Activated T-cell treated with anti-CD3 and anti-CD28 coated beads for 48 hours (primary cell): ENCODE results near the gene GET4.
A peak's percentile ranks its signal among the peaks of the same experiment; 100 is the strongest.
"Not testable (repeated sequence)": the region's sequence is repeated elsewhere in the genome, so short reads cannot be mapped to it uniquely, and the experiment has no call there.

ENCODE experiments used
- DNase-seq: peaks from one replicate; pipeline ENCODE4 v3.0.0-alpha.2; 2020; ENCODE audit warnings: low read depth

GET4 gene

DNA sequence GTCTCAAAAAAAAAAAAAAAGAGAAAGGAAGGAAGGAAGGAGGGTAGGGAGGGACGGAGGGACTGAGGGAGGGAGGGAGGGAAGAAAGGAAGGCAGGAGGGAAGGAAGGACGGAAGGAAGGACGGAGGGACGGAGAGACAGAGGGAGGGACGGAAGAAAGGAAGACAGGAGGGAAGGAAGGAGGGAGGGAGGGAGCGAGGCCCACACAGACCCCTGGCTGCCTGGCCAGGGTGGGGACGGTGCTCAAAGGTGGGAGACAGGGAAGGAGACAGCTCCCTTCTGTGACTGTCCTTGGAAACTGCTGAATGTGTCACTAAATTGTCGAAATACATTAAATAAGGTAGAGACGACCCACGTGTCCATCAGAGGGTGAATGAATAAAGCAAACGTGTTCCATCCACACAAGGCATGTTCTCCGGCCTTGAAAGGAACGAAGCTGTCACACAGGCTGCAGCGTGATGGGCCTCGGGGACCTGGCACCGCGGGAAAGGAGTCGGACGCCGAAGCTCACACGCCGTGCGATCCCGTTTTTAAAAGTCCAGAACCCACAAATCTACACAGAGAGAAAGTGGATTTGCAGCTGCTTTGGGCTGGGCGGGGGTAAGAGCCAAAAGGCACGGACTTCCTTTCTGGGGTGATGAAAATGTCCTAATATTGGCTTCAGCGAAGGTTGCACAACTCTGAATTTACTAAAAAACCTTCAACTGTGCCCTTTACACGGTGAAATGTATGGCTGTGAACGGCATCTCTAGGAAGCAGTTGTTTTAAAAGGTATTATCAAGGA is 54.8 kb downstream of the GET4 start:
- no peak for DNase-seq

DNA sequence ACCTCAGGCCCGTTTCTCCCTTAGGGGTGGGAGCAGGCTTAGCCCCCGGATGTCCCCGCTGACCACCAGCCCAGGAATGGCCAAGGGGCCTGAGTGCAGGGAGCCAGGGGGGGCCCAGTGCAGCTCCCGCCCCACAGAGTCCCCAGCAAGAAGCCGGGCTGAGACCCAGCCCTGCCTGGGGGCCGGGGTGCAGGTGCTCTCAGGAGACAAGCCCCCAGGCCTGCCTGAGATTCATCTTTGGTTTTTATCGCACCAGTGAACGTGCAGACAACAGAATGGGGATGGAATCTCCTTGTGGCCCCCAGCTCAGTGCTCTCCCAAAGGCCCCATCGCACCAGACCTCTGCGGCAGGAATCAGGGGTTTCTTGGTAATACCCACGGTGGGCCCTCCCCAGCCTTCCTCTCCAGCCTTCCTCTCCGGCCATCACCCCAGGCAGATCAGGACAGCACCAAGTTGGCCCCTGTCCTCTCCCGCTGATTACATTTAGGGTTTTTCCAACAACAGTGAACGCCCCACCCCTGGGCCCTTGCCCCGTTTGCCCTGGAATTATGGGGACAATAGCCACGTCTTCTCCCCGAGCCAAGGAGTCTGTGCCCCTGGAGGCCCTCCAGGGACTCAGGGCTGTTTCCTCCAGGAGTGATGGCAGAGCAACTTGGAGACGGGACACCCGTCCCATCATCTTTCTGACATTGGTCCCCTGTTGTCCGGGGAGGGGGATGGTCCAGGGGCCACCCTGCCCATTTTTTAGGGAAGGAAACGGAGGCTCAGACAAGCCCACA is 55.7 kb downstream of the GET4 start:
- no peak for DNase-seq

DNA sequence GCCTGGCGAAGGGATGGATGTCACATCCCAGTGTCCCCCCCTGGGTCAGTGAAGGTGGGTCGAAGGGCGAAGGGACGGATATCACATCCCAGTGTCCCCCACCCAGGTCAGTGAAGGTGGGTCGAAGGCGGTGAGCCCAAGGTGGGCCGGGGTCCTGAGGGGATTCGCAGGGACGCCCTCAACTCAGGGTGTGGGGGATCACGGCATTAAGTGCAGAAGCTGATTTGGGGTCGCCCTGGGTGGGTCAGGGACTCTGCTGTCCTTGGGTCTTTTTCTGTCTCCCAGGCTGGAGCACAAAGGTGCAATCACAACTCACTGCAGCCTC is 56.3 kb downstream of the GET4 start:
- no peak for DNase-seq

DNA sequence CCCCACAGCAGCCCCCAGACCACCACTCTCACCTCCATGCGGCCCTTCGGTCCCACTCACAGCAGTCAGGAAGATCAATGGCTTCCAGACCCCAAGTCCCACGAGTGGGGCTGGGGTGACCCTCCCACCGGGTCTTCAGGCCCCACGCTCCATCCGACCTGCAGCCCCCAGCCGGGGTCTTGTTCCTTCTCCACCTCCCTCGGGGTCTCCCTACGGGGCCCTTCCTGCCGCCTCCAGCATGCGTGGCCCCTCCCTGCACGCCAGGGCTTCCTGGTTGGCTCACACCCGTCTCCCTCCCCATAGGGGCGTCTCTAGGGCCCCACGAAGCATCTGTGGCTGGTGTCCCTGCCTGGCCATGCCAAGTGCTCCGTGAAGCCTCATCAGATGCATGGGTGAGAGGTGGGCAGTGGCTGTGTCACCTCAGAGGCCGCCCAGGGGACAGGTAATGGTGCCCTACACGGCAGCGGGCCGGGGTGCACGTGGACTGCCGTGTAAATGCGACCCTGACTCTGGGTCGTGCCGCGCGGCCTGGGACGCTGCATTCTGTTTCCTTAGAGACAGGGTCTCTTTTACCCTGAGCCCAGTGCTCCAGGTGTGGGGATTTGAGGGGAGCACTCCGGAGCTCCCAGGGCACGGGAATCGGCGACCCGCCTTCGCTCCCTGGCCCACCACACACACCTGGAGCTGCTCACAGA is 58.3 kb downstream of the GET4 start:
- DNase-seq, result no peak

DNA sequence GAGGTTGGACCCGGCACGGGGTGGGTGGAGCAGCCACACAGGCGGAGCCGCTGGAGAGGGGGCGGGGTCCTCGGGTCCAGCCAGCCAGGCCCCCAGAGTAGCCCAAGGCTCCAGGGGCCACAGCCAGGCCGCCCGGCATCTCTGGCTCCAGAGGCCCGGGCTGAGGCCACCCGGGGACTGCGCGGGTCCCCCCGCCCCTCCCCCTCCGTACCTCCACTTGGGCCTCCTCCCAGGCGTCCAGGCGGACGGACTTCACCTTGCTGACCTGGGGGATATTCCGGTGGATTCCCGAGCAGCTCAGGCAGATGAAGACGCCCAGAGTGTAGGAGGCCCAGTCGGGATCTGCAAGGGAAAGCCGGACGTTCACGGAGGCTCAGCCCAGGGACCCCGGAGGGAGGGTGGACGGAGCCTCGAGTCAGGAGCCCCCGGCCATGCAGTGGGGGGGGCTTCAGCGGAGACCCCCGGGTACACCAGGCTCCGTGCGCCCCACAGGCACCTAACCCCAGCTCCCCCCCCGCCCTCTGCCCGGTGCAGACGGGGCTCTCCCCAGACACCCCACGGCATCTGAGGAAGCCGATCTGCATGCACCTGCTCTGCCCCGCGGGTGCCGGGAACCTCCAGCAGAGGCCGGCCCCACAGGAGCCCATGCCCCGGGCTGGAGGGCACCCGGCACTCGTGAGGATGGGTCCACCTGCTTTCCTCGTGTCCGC is 59.0 kb downstream of the GET4 start:
- no peak for DNase-seq

DNA sequence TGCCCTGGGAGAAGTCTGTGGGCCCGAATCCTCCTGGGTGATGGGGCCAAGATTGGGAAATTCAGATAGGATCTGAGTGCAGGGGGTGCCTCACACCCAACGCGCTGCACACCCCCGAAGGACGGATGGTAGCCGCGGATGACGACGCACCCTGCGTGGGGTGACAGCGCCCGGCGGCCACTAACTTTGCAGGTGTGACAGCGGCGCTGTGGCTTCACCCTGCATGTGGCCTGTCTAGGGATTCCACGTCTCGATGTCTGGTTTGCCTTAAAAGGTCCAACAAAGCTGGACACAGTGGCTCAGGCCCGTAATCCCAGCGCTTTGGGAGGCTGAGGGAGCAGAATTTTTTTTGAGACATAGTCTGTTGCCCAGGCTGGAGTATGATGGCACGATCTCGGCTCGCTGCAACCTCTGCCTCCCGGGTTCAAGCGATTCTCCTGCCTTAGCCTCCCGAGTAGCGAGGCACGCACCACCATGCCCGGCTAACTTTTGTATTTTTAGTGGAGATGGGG is 59.6 kb downstream of the GET4 start:
- DNase-seq, result no peak

DNA sequence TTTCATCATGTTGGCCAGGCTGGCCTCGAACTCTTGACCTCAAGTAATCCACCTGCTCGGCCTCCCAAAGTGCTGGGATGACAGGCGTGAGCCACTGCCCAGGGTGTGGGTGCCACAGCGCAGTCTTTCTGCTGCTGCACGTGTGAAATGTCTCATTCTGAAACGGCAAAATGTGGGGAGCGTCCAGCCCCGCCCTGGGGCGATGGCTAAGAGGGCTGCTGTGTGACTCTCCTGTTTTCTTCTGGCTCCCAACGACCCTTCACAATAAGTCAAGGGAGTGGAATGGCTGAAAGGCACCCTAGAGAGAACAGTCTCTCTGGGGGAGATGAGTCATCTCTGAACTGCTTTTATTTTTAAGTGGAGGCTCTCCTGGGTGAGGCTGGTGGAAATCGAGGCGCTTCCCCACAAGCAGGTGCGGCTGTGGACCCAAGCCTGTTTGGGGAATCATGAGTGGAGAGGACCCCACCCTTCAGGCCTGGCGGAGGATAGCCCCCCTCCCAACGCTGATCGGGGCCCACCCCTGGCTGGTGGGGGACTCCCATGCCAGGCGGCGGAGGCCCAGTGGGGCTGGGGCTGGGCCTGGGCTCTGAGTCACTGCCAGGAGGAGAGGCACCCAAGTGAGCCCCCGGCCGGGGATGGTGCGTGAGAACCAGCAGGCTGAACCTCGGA is 60.2 kb downstream of the GET4 start:
- peak; percentile 48 for DNase-seq

DNA sequence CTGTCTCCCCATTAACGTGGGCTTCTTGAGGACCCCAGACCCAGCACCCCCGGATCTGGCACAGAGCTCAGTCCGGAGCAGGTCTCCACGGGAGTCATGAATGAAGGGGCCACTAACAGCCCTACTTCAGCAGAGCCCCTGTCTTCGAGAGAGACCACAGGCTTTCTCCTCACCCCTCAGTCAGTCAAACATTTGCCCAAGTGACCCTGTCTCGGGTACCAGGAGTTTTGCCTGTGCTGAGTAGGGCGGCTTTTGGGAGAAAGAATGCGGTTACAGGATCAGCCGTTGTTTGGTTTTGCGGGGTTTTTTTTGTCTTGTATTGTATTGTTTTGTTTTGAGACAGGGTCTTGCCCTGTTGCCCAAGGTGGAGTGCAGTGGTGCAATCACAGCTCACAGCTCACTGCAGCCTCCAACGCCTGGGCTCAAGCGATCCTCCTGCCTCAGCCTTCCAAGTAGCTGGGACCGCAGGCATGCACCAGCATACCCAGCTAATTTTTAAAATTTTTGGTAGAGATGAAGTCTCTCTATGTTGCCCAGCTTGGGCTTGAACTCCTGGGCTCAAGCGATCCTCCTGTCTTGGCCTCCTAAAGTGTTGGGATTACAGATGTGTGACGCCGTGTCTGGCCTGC is 61.6 kb downstream of the GET4 start:
- DNase-seq, result no peak

DNA sequence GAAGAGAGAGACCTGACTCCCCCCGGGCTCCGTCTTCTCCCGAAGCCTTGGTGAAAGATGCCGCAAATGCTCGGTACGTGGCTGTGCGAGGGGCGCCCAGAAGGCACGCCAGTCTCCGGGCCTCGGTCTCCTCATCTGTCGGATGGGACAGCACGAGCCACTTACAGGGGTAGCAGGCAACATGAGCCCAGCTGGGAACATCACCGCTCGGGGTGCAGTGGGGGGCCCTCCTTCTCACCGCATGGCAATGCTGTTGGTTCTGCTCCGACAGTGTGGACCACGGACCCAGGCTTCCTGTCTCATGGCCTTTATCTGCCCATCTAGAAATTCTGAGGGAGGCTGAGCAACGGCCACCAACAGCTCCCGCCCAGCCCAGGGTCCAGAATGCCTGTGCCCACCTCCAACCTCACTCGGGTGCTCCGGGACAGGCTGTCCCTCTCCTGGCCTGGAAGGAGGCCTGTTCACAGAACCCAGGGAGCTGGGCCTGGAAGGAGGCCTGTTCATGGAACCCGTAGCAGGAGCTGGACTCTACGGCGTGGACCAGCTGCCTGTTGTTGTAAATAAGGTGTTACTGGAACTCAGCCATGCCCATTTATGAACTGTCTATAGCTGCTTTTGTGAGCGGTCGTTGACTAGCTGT is 62.3 kb downstream of the GET4 start:
- DNase-seq, result no peak

DNA sequence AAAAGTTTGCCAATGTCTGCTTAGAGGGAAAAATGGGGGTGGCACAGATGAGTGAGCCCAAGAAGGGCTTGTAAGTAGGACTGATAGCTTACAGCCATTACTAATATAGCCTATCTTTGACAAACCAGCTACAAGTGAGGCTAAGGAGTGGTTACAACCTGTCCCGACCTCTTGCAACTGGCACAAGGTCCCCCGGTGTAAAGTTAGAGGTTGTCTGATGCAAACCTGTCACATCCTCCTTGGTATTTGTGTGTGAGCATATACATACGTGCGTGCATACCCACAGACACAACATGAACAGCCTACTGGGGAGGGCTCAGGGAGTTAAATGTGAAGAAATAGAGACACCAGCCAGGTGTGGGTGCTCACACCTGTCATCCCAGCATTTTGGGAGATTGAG is 63.5 kb downstream of the GET4 start:
- DNase-seq, result no peak

DNA sequence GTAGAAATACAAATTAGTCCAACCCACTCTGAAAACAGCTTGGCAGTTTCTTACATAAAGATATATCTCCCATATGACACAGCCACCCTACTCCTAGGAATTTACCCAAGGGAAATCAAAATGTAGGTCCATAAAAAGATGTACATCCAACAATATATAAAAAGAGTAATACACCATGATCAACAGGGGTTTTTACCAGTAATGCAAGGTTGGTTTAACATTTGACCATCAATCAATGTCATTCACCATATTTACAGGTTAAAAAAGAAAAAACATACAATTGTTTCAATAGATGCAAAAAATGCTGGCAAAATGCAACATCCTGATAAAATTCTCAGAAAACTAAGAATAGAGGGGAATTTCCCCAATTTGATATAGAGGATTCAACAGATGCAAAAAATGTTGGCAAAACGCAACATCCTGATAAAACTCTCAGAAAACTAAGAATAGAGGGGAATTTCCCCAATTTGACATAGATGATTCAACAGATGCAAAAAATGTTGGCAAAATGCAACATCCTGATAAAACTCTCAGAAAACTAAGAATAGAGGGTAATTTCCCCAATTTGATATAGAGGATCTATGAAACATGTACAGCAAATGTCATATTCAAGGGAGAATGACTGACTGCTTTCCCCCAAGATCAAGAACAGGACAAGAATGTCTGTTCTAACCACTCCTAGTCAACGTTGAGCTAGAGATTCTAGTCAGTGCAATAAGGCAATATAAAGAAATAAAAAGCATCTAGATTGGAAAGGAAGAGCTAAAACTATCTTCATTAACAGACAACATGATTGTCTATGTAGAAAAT is 64.5 kb downstream of the GET4 start:
- DNase-seq, result no peak

DNA sequence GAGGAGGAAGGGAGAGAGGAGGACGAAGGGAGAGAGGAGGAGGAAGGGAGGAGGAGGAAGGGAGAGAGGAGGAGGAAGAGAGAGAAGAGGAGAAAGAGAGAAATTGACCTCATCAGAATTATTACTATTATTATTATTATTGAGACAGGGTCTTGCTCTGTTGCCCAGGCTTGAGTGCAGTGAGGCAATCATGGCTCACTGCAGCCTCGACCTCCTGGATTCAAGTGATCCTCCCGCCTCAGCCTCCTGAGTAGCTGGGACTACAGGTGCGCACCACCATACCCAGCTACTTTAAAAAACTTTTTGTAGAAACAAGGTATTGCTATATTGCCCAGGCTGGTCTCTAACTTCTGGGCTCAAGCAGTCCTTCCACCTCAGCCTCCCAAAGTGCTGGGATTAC is 67.4 kb downstream of the GET4 start:
- DNase-seq, result not testable (repeated sequence)

DNA sequence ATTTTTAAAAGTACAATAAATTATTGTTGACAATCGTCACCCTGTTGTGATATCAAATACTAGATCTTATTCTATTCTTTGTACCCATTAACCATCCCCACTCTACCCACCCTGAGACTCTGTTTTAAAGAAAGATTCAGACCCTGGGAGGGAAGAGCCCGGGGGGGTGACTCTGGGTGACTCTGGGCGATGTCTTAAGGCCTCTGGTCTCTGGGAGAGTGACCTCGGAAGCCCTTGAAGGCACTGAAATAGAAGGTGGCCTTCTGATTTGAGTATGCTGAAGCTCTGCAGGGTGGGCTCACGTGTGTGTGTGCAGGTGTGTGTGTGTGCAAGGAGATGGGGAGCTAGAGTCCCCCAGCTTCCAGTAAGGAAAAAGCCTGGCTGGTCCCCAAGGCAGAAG is 68.4 kb downstream of the GET4 start:
- no peak for DNase-seq

DNA sequence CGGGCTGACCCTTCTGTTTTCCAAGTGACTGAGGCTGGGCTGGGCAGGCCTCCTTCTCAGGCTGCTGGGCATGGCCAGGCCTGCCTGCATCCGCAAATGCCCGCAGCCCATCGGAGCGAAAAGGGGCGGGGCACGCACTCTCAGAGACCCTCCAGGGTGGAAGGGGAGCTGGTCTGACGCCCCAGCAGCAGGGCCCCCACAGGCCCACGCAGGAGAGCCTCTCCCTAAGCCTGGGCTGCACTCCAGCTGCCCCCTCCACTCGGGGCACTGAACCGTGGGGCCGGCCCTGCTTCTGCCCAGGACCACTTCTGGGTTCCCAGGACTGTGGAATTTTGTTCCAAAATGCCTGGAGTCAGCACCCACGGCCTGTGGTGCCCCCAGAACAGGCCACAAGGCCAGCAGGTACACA is 68.8 kb downstream of the GET4 start:
- no peak for DNase-seq

DNA sequence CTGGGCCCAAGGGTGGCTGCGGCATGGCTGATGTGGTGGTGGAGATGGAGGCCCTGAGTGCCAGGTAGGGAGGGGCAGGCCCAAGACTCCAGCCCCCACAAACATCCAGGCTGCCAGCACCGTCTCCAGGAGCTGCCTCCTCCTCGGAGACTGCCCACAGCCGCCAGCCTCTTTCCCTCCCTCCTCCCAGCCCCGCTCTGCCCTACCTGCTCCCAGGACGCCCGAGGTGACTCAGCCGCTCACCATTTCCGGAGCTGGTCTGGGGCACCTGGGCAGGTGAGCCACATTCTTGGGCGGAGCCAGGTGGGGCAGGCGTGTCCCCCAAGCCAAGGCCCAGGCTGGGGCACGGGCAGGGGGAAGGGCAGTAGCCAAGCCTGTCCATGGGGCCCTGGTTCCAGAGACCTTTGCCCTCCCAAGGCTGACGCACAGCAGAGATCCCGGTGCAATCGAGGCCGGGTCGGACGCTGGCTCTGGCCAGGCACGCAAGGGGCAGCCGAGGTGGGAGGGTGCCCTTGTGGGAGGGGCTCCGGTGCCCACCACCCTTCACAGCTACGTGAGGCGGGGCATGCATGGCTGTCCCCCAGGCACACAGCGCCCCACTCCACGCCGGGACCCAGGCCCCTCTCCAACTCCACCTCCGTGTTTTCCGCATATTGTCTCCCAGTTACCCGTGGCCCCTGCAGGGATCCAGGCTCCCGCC is 69.4 kb downstream of the GET4 start:
- no peak for DNase-seq
